SK-N-MC (cell line): ENCODE results near the gene PAX5.

Experiments
- DNase-seq: peaks from one replicate; pipeline ENCODE4 v3.0.0-alpha.2; 2011; ENCODE audit warnings: low read depth, low spot score
- H3K27ac ChIP-seq: fragments of 200-600 bp; sonication (generic); 2 replicates; pipeline ENCODE4 v1.5.1; 2016; ENCODE audit warnings: mixed run types
- H3K36me3 ChIP-seq: fragments of 200-600 bp; sonication (generic); 2 replicates; pipeline ENCODE4 v1.6.1; 2017; ENCODE audit warnings: antibody characterized with exemption, low read length, mixed read lengths; ENCODE audit not compliant: insufficient read depth
- H3K4me3 ChIP-seq: fragments of 200-600 bp; sonication (generic); 2 replicates; pipeline ENCODE4 v1.5.1; 2016
- H3K9ac ChIP-seq: fragments of 200-600 bp; sonication (generic); 2 replicates; pipeline ENCODE4 v1.8.0; 2017; ENCODE audit warnings: mixed run types, mixed read lengths; ENCODE audit not compliant: insufficient read length
- H3K9me3 ChIP-seq: fragments of 200-600 bp; sonication (generic); 2 replicates; pipeline ENCODE4 v1.6.1; 2017; ENCODE audit warnings: low read depth, mild to moderate bottlenecking, antibody characterized with exemption, low read length, moderate library complexity, mixed read lengths
- EZH2 ChIP-seq: fragments of 200-600 bp; sonication (generic); IDR thresholded peaks from one replicate; pipeline ENCODE4 v1.6.1; 2017; ENCODE audit warnings: antibody characterized with exemption
- FOXP2 ChIP-seq: optimal IDR thresholded peaks from 2 replicates; pipeline ENCODE3; 2011; ENCODE audit warnings: mild to moderate bottlenecking, moderate library complexity; ENCODE audit not compliant: insufficient read depth; ENCODE audit errors: extremely low read length, control extremely low read depth
- POLR2AphosphoS5 ChIP-seq: IDR thresholded peaks from 2 replicates; pipeline ENCODE4 v1.6.1; 2012; ENCODE audit warnings: mild to moderate bottlenecking, low read depth, low read length, borderline replicate concordance

The PAX5 gene

DNA sequence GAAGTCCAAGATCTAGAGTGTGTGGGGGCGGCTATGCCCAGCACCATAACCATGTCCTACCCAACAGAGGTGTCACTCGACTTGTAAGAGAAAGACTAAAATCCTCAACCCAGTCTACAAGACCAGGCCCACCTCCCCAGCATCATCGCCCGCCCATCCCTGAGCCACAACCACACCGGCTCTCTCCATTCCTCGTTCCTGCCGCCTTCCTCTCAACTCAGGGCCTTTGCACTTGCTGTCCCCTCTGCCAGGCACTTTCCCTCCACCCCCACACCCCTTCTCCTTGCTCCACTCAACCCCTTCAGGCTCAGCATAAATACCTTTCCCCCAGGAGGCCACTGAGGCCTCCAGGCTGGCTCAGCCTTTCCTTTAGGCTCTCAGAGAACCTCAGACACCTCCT, 69.3 kb downstream of the PAX5 start:
- H3K4me3 ChIP-seq: no peak overlapping the region
- H3K27ac ChIP-seq: no peak overlapping the region
- H3K9me3 ChIP-seq: no peaks in the 10 kb centered on the region
- H3K9ac ChIP-seq: no peak overlapping the region
- DNase-seq: no peak
- no peaks in the 10 kb centered on the region for H3K36me3 ChIP-seq
- no peak for TF ChIP-seq EZH2
- TF ChIP-seq POLR2AphosphoS5: no peak
- no peak for TF ChIP-seq FOXP2

DNA sequence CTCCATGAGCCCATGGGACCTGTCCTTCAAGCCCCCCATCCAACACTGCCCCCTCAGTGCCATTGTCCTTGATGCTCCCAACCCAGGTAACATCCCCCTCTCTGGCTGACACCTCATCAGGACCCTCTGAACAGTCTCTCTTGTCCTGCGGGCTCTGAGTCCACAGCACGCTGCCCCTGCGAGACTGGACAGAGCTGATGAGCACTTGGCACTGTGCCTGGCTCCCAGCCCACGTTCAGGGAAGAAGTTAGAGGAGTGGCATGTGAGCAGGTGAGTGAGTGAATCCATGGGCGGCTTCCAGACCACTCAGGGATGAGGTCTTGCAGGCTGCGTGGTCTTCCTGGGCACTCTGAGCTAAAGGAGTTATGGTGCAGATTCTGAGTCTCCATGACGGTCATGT, 70.7 kb downstream of the PAX5 start:
- Histone ChIP-seq H3K36me3 (no peaks in the 10 kb centered on the region), H3K27ac (no peak overlapping the region), H3K9me3 (no peaks in the 10 kb centered on the region), H3K9ac (no peak overlapping the region), H3K4me3 (no peak overlapping the region)
- DNase-seq: no peak
- TF ChIP-seq FOXP2 (no peak), POLR2AphosphoS5 (no peak), EZH2 (no peak)

DNA sequence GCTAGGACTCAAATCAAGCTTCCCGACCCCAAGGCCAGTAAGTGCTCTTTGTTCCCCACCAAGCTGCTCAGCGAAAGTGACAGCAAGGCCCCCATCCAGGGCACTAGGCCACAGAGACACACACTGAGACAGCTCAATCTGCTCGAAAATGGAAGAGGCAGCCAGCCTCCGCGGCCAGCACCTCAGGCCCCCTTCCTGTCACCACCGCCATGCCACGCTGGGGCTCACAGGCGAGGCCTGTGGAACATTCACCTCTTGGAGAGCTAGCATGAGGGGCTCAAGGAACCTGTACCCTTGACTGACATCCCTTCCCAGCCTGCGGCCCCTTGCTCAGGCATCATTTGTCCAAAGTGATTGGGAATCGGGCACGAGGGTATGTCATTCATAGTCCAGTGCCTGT, 71.4 kb downstream of the PAX5 start:
- TF ChIP-seq FOXP2 (no peak), EZH2 (no peak), POLR2AphosphoS5 (no peak)
- H3K9ac ChIP-seq: no peak overlapping the region
- no peaks in the 10 kb centered on the region for H3K36me3 ChIP-seq
- no peaks in the 10 kb centered on the region for H3K9me3 ChIP-seq
- no peak overlapping the region for H3K27ac ChIP-seq
- H3K4me3 ChIP-seq: no peak overlapping the region
- no peak for DNase-seq

DNA sequence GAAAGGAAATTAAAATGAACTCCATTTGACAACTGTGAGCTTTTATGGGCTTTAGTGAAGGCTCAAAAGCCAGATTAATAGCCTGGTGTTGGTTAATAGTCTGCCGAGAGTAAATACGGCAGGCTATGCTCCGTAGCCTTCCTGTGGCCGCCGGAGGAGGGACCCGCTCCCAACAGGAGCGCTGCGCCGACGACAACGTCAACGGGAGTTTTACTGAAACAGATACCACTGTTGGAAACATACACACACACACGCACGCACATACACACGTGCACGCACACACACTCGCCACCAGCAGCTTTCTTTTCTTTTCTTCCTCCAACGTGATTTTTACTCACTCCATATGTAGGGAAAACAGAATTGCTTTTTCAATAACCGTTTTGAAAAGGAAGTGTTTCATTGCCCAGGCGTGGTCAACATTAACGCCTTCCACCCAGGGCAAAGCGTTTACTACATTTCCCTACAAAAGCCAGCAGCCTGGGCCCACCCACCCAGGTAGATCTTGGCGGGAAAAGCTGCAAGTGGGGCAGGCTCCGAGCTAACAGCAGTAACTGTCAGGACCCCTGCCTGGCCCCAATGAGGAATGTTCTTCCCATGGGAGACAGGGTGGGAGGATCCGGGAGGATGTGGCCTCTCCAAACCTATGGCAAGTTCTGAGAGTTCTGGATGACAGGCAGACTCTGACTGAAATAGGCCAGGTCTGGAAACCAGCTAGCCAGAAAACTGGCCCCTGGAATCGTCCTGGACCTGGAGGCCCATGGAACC, 72.3 kb downstream of the PAX5 start:
- Histone ChIP-seq H3K36me3 (no peaks in the 10 kb centered on the region), H3K27ac (no peak overlapping the region), H3K4me3 (no peak overlapping the region), H3K9me3 (no peaks in the 10 kb centered on the region), H3K9ac (no peak overlapping the region)
- TF ChIP-seq EZH2: no peak
- TF ChIP-seq POLR2AphosphoS5: no peak
- no peak for TF ChIP-seq FOXP2
- DNase-seq: no peak

DNA sequence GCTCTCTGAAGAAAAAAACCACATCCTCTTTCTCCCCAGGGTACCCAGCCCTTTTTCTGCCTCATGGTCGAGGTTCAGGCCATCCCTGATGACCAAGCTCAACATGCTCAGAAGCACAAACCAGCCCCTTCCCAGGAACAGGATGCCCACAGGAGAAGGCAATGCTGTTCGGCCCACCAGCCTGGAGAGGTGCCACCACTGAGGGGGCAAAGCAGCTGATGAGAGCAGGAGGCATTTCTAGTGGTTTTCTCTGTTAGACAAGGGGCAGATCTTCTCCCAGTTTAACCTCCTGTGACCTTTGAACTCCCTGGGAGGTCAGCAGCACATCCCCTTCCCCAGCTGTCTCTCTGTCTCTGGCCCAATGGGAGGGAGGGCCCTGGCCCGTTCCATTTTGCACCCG, 73.0 kb downstream of the PAX5 start:
- no peak overlapping the region for H3K4me3 ChIP-seq
- H3K9ac ChIP-seq: no peak overlapping the region
- H3K36me3 ChIP-seq: no peaks in the 10 kb centered on the region
- H3K27ac ChIP-seq: no peak overlapping the region
- no peaks in the 10 kb centered on the region for H3K9me3 ChIP-seq
- TF ChIP-seq FOXP2 (no peak), EZH2 (no peak), POLR2AphosphoS5 (no peak)
- no peak for DNase-seq

DNA sequence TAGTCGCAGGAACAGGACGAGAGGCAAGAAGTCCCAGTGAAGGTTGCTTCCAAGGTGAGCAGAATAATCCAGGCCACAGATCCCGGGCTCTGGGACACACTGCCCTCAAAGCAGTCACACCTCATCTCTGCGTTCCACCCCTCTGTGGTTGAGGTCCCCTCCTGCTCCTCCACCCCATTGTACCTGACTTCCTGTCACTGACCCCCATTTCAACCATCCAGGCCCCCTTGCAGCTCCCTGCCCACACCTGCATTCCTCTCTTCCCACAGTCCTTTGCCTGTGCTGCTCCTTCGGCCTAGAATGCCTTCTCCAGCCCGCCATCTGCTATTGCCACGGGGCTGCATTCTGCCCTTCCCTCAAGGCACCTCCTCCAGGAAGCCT, 73.5 kb downstream of the PAX5 start:
- no peak for DNase-seq

DNA sequence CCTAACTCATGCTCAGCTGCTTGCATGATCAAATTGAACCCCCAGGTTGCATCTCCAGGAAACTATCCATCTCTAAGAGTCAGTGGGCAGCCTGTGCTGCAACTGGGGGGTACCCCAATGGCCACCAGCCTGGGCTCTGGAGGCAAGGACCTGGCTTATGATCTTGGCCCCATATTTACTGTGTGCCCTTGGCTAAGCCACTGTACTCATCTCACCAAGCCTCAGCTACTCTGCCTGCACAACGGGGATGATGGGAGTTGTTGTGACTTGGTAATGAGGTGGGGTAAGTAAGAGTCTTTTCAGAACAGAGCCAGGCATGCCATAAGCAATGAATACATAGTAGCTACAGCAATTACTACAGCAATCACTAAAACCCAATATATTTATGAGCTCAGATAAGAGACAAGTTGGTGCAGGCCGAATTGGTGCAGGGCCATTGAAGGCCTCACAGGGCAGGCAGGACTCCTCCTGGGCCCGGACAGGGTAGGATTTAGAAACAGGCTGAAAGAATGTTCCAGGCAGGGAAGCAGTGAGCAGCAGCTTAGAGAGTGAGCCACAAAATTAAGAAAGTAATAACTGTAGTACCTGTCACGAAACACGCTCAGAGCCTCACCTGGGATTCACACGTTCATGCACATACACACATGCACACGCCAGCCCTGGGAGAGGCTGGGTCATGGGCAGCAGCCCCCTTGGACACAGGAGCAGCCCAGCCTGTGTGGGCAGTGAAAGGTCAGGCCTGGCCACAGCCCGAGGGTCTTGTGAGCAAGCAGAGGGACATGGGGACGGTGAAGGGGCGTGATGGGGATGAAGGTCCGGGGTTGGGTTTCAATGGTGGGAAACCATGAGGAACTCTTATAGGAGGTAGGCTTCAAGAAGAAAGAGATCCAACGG, 74.1 kb downstream of the PAX5 start:
- DNase-seq: no peak
- TF ChIP-seq POLR2AphosphoS5 (no peak), FOXP2 (no peak), EZH2 (no peak)
- Histone ChIP-seq H3K9me3 (no peaks in the 10 kb centered on the region), H3K9ac (no peak overlapping the region), H3K4me3 (no peak overlapping the region), H3K27ac (no peak overlapping the region), H3K36me3 (no peaks in the 10 kb centered on the region)

More for the DNA sequence above, 73.5 kb downstream of the PAX5 start:
- Histone ChIP-seq H3K36me3 (no peaks in the 10 kb centered on the region), H3K27ac (no peak overlapping the region), H3K9ac (no peak overlapping the region), H3K4me3 (no peak overlapping the region), H3K9me3 (no peaks in the 10 kb centered on the region)
- TF ChIP-seq EZH2 (no peak), FOXP2 (no peak), POLR2AphosphoS5 (no peak)

DNA sequence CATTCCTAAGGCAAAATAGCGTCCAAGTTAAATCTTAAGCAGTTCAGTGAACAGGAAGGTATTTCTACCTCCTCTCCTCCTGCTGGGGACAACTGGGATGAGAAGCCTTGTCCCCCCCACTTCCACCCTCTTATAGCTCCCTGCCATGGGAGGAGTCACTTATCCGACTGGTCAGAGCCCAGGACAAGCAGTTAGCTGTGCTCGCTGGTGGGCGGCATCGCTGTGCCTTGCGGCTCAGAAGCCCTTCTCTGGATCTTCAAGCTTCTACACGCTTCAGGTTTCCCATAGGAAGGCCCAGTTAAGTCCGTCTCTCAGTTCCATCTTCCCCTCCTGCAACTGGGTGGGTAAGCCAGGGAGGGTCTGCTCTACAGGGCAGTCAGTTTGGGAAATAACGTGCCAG, 77.2 kb downstream of the PAX5 start:
- TF ChIP-seq EZH2 (no peak), POLR2AphosphoS5 (no peak)
- DNase-seq: no peak
- no peaks in the 10 kb centered on the region for H3K36me3 ChIP-seq
- H3K27ac ChIP-seq: no peak overlapping the region
- no peak overlapping the region for H3K9ac ChIP-seq
- no peak overlapping the region for H3K4me3 ChIP-seq
- no peaks in the 10 kb centered on the region for H3K9me3 ChIP-seq
